Embryonic facial prominence (tissue), 1 donor: ENCODE measurements around the gene NLRP5.
"Not testable (repeated sequence)": the region's sequence is repeated elsewhere in the genome, so short reads cannot be mapped to it uniquely, and the experiment has no call there.

Experiments used
- DNase-seq: peaks from one replicate; pipeline ENCODE4 v3.0.0-alpha.2; 2016; ENCODE audit errors: extremely low spot score

Gene NLRP5

DNA sequence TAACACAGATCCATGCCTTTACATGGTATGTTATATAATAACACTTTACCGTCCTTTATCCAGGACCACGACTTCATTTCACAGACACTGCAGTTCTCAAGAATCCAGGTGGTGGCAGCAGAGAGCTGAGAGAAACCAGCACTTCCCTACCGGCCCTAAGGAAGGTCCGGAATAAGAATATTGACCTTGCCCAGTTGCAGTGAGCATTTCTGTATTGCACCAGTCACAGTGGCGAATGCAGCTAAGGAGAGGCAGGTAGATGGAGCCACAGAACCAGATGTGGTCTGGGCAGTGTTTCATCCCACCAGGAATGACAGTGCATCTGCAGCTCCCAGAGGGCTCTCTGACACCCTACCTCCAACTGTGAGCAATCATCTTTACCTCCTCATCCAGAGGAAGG, 89.9 kb downstream of the NLRP5 start:
- no peak for DNase-seq

DNA sequence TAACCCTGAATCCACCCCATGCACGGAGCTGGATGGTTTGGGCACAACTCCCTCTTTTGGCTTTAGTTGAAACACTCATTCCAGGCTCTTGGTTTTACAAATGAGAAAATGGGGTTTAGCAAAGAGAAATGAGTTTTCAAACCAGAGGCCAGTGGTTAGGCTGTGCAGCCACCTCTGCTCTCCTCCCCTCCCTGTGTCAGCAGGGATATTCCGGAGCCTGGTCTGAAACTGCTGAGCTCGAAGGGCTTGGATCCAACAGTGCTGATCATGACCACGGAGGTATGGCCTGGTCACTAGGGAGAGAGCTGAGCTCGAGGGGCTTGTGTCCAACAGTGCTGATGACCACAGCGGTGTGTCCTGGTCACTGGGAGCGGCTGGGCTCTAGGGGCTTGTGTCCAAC, 93.0 kb downstream of the NLRP5 start:
- no peak for DNase-seq

DNA sequence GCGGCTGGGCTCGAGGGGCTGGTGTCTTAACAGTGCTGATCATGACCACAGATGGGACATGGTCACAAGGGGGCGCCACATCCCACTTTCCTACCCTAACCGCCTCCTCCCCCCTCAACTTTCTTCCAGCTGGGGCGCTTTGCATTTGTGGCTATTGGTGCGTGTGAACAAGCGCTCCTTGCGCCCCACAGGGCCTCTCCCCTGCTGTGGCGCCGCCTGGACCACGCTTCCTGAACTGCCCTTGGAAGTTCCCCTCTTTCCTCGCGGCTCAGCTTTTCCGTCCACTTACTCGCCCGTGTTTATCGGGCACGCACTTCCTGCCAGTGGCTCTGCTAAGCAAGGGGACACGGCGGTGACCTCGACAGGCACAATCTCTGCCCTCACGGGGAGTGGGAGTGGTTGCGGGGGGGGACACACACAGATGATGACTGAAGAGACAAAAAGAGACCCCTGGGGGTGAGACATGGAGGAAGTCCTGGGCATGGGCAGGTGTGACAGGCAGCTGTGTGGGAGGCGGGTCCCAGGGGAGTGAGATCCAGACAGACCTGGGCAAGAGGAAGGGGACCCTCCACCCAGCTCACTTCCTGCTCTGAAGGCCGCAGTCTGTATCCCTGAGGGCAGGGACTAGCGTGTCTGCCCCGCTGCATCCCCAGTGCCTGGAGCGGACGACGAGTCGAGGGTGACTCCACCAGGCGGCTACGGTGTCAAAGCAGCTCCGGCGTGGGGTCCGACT, 94.3 kb downstream of the NLRP5 start:
- DNase-seq = no peak

DNA sequence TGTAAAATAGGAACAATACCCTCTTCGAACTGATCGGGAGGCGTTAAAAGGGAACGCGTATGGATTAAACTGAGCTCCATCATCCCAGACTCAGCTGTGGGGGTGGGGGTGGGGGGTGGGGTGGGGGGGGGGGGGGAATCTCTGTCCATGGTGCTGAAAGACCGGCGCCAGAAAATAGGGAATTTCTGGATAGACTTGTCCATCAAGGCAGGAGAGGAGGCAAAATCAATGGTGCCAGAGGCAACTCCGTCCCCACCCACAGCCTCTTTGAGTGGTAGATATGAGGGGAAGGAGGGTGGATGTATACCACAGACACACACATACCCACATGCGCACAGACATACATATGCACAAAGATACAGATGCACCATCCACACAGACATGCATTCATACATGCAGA, 97.1 kb downstream of the NLRP5 start:
- no peak for DNase-seq

DNA sequence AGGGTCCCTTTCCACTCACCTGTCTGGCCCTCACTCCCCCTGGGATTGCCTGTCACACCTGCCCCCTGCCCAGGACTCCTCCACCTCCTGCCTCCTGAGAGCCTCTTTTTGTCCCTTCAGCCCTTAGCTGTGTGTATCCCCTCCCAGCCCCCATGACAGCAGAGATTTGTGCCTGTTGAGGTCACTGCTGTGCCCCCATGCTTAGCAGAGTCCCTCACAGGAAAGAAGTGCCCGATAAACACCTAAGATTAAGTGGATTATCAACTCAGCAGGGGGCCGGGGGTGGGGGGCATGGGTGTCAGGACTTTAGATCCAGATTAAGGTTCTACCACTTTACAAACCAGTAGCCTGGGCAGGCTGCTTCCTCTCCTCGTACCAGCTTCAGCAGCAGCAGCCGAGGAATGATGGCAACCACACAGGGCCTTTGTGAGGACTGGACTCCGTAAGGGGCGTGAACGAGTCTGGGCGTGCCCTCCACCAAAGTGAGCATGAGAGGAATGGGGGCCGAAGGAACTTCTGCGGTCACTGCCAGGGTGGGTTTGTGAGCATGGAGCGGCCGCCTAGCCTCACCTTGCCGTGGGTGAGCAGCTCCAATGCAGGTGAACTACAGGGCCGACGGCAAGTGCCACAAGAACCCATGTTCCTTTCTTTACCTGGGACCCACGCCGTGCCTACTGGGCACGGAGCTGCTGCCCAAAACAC, 98.4 kb downstream of the NLRP5 start:
- no peak for DNase-seq

DNA sequence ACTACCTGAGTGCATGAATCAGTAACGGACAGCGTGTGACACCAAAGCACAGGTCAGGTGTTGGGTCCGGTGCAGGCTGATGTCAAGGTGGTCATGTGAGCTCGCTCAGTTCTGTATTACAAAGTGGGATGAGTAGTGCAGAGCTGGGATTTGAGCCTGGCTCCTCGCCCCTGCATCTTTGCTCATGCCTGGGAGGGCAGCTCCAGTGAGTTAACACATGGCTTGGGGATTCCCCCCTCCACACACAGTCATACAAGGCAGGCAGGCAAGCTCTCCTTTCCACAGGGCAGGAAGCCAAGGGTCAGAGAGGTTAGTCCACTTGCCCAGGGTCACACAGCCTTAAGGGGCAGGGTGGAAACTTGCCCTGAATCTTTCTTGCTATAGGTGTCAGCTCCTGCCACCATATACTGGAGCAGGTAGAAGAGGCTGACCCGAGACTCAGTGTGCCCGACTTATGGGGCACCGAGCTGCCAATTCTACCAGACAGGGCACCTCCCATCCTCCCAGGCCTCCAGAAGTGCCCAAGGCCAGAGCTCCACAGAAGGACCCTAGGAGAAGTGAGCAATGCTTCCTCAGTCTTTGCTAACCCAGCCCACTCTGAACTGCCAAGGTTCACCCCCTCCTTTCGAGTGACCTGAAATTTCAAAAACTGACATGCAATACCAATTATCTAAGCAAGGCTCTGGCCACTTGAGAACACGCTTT, 99.1 kb downstream of the NLRP5 start:
- no peak for DNase-seq

DNA sequence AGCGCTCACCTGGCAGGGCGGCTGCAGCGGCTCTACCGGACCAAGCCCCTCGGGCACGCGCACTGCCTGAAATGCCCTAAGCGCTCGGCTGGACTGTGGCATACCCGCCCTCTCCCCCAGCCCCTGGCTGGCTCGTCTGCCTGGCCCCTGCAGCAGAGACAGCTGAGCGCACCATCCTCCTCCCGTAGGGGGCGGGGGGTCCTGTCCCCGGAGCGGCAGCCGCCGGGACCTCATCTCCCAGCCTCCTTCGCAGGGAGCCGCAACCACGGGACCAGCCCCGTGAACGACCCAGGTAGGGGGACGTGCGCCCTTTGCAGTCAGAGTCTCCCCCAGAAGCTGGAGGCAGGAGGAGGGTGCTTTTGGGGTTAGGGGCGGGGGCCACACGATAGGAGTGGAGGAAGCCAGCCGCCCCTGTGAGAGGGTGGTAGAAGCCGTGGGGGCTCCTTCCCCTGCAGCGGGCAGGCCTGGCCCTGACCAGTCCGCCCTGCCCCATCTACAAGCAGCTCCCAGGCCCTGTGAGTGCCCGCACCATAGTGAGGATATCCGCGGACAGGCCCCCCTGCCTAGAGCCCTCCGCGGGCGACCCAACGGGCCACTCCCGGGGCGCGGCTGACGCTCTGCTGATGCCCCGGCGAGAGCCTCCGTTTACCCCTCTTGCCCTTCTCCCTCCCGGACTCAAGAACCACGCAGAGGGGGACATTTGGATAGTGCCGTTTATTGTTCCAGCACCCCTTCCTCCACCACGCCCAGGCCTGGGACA, 100.3 kb downstream of the NLRP5 start:
- no peak for DNase-seq

DNA sequence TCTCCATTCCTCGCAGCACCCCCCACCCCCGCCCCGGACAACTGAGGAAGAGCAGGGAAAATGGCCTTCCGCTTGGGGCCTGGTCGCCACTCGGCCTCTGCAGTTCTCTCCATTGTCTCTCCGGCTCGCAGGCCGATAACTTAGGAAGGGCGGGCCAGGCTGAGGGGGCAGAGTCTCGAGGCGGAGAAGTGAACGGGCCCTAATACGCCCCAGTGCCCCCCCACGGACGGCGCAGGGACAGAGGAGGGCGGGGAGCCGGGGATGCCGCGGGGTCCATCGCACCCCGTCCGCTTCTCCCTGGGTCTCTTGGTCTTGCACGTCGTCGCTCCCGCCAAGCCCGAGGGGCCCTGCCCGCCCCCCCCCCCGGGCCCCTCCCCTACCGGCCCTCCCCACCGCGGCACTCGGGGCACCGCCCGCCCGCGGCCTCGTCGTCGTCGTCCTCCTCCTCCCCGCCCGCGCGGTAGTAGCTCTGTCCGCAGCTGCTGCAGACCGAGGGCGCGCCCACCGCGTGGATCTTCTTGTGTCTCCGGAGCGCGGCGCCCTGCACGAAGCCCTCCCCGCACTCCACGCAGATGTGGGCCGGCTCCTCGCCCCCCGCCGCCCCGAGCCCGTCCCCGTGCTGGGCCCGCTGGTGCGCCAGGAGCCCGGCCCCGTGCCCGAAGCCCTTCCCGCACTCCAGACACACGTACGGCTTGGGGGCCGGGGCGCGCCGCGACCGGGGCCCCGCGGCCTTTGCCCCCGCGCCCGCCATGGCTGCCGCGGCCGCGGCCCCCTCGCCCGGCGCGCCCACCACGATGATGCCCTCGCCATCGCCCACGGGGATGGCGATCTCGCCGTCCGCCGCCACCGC, 101.3 kb downstream of the NLRP5 start:
- DNase-seq = no peak

DNA sequence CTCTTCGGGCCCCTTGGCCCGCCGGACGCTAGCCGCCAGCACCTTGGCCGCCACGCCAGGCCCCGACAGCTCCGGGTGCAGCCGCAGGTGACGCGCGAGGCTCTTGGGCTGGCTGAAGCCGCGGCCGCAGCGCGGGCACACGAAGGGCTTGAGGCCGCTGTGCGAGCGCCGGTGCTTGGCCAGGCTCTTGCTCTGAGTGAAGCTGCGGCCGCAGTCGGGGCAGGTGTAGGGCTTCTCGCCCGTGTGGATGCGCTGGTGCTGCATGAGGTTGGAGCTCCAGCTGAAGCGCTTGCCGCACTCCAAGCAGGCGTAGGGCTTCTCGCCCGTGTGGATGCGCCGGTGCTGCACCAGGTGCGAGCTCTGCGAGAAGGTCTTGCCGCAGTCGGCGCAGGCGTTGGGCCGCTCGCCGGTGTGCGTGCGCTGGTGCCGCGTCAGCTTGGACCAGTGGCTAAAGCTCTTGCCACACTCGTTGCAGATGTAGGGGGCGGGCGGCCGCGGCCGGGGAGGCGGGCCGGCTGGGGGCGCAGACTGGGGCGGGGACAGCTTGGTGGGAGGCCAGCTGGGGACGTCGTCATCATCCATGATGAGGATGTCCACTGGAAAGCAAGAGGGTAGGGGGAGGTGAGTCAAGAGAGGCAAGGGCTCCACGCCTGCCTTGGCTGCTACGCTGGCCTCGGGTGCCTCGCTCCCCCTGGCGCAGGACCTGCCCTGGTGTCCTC, 102.1 kb downstream of the NLRP5 start:
- DNase-seq = no peak

DNA sequence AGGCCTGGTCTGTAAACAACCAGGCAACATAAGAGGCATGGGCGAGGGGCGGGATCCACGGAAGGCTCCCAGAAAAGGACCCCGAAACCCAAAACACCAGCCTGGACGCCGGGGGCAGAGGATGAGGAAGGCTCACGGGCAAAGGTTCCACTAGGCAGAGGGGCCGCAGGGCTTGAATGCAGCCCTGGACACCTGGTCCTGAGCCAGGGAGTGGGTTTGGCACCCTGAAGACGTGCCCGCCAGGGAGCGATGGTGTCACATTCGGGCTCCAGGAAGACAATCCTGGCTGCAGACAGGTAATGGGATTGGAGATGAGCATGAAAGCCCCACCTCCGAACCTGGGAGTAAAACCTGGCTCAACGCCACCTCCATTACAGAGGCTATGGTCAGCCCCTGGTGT, 102.8 kb downstream of the NLRP5 start:
- DNase-seq = no peak

DNA sequence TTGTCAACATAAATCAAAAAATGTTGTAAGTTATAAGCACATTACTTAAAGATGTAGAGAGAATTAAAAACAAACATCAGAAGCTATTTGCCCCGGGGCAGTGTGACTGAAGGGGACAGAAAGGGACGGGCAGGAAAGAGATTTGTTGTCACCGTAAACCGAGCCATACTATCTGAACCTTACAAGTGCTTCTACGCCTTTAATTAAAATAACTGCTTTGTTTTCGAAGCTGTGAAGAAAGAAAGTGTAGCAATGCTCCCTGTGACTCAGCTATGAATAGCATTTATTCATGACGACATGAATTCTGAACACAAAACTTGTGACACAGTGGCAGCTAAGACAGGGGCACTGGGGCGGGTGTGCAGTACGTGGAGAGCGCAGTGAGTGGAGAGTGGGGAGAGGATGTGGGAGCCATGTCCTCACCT, 104.5 kb downstream of the NLRP5 start:
- no peak for DNase-seq

DNA sequence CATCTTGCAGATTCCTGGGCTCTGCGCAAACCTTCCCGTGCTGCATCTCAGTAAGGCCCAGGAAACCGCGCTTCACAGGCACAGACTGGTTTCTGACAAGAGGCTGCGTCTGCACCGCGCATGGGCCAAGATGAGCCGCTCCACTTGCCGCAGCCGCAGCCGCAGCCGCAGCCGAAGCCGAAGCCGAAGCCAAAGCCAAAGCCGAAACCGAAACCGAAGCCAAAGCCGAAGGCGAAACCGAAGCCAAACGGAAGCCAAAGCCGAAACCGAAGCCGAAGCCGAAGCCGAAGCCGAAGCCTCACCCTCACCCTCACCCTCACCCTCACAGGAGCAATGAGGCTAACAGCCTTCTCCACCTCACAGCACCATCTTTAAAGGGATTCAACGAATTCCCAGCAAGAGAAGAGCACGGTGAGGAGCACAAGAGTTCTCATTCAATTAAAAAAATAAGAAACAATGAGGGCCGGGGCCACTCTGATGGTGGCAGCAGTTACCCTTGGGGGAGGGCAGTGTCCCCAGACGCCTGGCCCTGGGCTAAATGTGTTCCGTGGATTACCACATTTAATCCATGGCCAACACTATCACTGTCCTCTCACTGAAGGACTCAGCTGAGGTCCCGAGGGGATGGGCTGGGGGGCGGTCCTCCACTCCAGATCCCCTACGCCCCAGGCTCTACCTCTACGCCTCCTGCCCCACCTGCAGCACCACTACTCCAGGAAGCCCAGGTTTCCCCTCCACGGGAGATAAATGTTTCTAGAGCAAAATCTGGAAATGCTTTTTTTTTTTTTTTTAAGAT, 105.4 kb downstream of the NLRP5 start:
- no peak for DNase-seq

DNA sequence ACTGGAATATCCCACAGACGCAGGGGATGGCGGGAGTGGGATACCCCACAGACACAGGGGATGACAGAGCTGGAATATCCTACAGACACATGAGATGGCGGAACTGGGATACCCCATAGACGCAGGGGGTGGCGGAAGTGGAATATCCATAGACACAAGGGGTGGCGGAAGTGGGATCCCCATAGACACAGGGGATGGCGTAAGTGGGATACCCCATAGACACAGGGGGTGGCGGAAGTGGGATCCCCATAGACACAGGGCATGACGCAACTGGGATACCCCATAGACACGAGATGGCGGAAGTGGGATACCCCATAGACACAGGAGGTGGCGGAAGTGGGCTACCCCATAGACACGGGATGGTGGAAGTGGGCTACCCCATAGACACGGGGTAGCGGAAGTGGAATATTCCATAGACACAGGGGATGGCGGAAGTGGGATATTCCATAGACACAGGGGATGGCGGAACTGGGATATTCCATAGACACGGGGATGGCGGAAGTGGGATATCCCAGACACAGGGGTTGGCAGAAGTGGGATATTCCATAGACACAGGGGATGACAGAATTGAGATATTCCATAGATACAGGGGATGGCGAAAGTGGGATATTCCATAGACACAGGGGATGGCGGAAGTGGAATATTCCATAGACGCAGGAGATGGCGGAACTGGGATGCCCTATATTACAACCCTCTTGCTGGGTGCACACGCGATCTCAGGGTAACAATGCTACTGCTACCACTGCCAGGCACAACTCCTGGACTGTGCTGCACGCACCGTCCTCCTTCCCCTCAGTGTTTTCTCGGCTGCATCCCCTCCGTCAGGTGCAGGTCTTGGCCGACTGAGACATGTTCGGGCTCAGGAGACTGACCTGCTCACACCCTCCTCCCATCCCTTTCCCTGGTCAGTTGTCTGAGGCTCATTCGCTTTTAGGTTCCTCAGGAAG, 106.4 kb downstream of the NLRP5 start:
- DNase-seq = no peak

DNA sequence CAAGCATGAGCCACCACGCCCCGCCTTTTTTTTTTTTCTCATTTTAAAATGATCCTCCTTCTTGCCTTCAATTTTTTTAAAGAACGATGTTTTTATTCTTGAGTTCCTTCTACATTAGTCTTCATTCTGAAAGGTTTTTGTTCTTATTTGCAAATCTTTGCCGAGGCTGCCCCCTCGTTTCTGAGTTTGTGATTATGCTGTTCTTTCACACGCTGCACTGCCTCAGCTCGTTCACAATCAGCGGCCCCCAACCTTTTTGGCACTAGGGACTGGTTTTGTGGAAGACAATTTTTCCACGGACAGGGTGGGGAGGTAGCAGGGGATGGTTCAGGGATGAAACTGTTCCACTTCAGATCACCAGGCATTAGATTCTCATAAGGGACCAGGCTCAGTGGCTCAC, 107.9 kb downstream of the NLRP5 start:
- DNase-seq = no peak

DNA sequence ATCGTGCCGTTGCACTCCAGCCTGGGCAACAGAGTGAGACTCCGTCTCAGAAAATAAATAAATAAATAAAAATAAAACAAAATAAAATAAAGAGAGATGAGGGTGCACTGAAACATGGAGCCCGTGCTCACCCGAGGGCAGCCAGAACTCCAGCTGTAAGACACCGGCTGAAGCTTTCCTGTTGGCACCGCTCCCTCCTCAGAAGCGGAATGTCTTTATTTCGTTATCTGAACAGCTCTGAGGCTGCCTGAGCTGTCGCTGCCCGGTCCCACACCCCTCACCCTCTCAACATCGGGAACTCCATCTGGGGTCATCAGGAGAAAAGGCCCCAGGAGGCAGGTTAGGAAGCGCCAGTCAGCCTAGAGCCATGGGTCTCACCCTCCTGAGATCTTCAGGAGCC, 110.1 kb downstream of the NLRP5 start:
- no peak for DNase-seq

DNA sequence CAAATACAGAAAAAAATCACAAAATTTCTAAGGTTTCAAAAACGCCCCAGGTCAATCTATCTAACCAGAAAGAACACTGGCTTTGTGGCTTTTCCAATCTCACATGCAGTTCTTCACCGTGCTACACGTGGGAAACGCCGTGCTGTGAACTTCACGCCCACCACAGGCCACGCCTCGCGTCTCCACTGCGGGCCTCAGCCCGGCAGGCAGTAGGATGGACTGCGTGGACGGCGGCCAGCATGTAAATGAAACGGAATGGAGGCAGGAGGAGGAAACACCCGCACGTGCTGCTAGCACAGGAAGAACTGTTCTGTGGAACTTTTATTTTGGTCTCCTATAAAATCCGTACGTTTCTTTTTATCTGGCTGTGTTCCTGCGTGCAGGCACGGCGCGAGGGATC, 110.7 kb downstream of the NLRP5 start:
- no peak for DNase-seq

DNA sequence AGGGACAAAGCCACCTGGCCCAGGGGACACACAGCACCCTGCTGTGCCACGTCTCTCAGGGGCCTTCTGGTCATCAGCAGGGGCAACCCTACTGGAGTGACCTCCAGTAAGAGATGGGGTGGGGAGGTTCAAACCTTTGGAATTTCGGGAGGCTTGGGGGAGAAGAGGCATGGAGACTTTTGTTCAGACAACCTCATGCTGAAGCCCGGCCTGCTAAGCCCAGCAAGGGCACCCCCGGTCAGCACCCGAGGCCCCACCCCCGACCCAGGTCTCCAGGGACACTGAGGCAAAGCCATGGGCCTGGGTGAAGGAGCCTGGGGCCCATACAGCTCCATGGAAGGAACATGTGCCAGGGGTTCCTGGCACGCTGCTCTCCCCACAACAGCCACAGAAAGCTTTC, 111.2 kb downstream of the NLRP5 start:
- DNase-seq = no peak

DNA sequence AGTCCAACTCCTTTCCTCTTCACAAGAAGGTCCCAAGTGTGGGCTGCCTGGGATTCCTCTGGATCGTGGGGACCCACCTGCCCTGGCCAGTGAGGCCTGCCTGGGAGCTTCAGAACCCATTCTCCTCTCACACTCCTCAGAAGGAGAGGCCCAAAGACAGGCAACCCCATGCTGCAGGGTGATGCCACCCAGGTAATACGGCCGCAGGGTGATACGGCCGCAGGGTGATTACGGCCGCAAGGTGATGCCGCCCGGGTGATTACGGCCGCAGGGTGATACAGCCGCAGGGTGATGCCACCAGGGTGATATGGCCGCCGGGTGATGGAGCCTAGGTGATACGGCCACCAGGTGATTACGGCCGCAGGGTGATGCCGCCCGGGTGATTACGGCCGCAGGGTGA, 111.7 kb downstream of the NLRP5 start:
- DNase-seq = not testable (repeated sequence)
